CD4-positive, alpha-beta T cell treated with Interleukin-15 for 4 hours (primary cell): Measurements from ENCODE around the gene OXCT2.

Experiments used
- DNase-seq: peaks from one replicate; pipeline ENCODE4 v3.0.0-alpha.2; 2020; ENCODE audit warnings: low spot score

The OXCT2 gene

GRCh38 chr1:39762550-39763540 lies 8.3 kb downstream of the OXCT2 start:
- no peak for DNase-seq

- no peak for DNase-seq
These were observed 9.4 kb downstream of the OXCT2 start for GRCh38 chr1:39761557-39762260.

GRCh38 chr1:39761016-39761415 lies 10.1 kb downstream of the OXCT2 start:
- no peak for DNase-seq

GRCh38 chr1:39760074-39761008 lies 10.8 kb downstream of the OXCT2 start:
- no peak for DNase-seq

GRCh38 chr1:39759436-39759726 lies 11.8 kb downstream of the OXCT2 start:
- DNase-seq, result no peak

- no peak for DNase-seq
These were observed 12.4 kb downstream of the OXCT2 start for GRCh38 chr1:39758556-39759435.

- no peak for DNase-seq
These were observed 13.6 kb downstream of the OXCT2 start for GRCh38 chr1:39757501-39757900.

GRCh38 chr1:39755965-39756659 lies 15.0 kb downstream of the OXCT2 start:
- no peak for DNase-seq

GRCh38 chr1:39754906-39755504 lies 16.1 kb downstream of the OXCT2 start:
- no peak for DNase-seq

- DNase-seq, result no peak
These were observed 17.1 kb downstream of the OXCT2 start for GRCh38 chr1:39754026-39754570.

- no peak for DNase-seq
These were observed 17.8 kb downstream of the OXCT2 start for GRCh38 chr1:39753132-39754025.

- no peak for DNase-seq
These were observed 18.4 kb downstream of the OXCT2 start for GRCh38 chr1:39752703-39753102.

GRCh38 chr1:39751595-39751994 lies 19.6 kb downstream of the OXCT2 start:
- no peak for DNase-seq

GRCh38 chr1:39745016-39745670 lies 26.0 kb downstream of the OXCT2 start:
- no peak for DNase-seq

GRCh38 chr1:39738622-39739366 lies 32.4 kb downstream of the OXCT2 start, which contains the start of gene PPIE:
Gene PPIE, plus strand, starts transcription at chr1:39738882. Its CDS starts 19 bp downstream, at chr1:39738901.
- DNase-seq, result peak; percentile 94

- DNase-seq, result no peak
These were observed 33.5 kb downstream of the OXCT2 start for GRCh38 chr1:39737546-39738169.

- no peak for DNase-seq
These were observed 35.4 kb downstream of the OXCT2 start for GRCh38 chr1:39735731-39736130.
